Posterior cingulate gyrus (tissue), 11 donors: ENCODE results near the gene APOA5.

Experiments used
- DNase-seq, 10 donors: peaks; one replicate each; pipeline versions ENCODE4 v3.0.0 to v3.0.0-alpha.2; 2020 to 2021; ENCODE audit warnings: mixed read lengths in 3 of 10
- intact Hi-C: fragments of 100-400 bp; cut with DNase I; formaldehyde crosslinking; loops from one replicate; pipeline ENCODE4 v1.15.1; 2023

The APOA5 gene

GRCh38 chr11:116828632-116829524, 37.2 kb upstream of the APOA5 start:
- peak in 2 of 10 donors; percentile 52 to 56 for DNase-seq
- intact Hi-C loops, result no loop called here

GRCh38 chr11:116827461-116827860, 35.8 kb upstream of the APOA5 start:
- peak in 1 of 10 donors; percentile 55 for DNase-seq
- intact Hi-C loops, result no loop called here

- DNase-seq, result peak in 2 of 10 donors; percentile 22 to 68
- intact Hi-C loops, result no loop called here
Measured at GRCh38 chr11:116826751-116827431, 35.2 kb upstream of the APOA5 start.

GRCh38 chr11:116825854-116826750, 34.4 kb upstream of the APOA5 start:
- intact Hi-C loops, result no loop called here

DNA sequence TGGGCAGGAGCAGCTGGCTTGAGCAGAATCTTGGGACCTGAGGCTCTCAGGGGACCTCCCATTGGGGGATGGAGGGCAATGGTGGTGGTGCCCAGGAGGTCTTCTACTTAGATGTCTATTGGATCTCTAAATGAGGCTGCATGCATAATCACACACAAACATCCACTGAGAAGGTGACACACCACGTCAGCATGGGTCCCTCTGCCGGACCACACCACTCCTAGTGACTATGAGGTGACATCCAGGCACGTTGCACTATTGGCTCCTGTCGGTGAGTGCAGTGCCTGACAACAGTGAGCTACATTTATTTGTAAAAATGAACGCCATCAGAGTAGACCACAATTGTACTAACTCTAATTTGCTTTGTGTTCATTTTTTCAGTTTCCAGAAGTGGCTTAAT, 33.8 kb upstream of the APOA5 start:
- DNase-seq, result peak in 2 of 10 donors; percentile 12 to 29
- intact Hi-C loops, result no loop called here

More at GRCh38 chr11:116825854-116826750, 34.4 kb upstream of the APOA5 start:
- peak in 1 of 10 donors; percentile 60 for DNase-seq

GRCh38 chr11:116823031-116823843, 31.6 kb upstream of the APOA5 start, which contains the start of gene APOA4:
APOA4 (minus strand) TSS chr11:116823304; CDS start chr11:116823191, 113 bp downstream.
- intact Hi-C loops, result no loop called here
- peak in 2 of 10 donors; percentile 40 to 60 for DNase-seq

GRCh38 chr11:116822575-116822974, 30.9 kb upstream of the APOA5 start:
- intact Hi-C loops, result no loop called here
- peak in 2 of 10 donors; percentile 72 to 74 for DNase-seq

DNA sequence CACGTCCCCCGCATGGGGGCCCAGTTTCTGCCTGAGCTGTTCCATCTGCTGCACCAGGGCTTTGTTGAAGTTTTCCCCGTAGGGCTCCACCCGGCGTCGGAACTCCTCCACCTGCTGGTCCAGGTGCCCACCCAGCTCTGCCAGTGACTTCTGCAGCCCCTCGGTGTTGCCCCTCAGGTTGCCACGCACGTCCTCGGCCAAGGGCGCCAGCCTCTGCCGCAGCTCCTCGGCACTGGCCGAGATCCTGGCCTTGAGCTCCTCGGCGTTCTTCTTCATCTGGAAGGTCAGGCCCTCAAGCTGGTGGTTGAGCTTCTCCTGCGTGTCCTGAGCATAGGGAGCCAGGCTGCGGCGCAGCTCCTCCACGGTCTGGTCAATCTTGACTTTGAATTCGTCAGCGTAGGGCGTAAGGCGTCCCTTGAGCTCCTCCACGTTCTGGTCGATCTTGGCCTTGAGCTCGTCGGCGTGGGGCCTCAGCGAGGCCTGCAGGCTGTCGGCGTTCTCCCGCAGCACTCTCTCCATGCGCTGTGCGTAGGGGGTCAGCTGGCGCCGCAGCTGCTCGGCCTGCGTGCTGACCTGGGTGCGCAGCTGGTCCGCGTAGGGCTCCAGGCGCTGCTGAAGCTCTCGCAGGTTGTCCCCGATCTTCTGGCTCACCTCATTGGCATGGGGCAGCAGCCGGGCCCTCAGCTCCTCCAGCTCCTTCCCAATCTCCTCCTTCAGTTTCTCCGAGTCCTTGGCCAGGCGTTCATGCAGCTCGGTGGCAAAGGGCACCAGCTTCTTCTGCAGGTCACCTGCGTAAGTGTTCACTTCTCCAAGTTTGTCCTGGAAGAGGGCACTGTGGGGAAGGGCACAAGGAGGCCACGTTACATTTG, 29.6 kb upstream of the APOA5 start:
- intact Hi-C loops, result no loop called here
- DNase-seq, result peak in 1 of 10 donors; percentile 77

DNA sequence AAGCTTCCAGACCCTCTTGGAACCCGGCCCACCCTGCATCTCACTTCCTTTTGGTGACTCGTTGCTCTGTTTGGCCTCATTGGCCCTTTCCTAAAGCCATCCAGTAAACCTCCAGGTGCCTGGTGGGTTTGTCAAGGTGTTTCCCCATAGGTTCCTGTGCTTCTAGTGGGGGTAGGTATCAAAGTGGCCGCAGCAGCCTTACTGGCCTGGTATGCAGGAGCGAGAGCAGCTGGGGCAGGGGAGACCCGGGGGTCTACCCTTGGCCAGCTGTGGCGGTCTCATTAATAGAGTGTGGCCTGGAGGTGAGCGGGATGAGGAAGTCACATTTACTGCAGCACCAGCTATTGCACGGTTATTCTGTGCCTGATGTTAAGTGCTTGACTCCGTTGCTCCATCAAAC, 27.4 kb upstream of the APOA5 start:
- DNase-seq, result peak in 1 of 10 donors; percentile 80
- intact Hi-C loops, result no loop called here

GRCh38 chr11:116814502-116814901, 22.8 kb upstream of the APOA5 start:
- DNase-seq, result no peak

GRCh38 chr11:116813781-116814471, 22.2 kb upstream of the APOA5 start:
- intact Hi-C loops, result no loop called here
- DNase-seq, result no peak

More at GRCh38 chr11:116814502-116814901, 22.8 kb upstream of the APOA5 start:
- intact Hi-C loops, result no loop called here

GRCh38 chr11:116813170-116813569, 21.5 kb upstream of the APOA5 start:
- DNase-seq, result no peak
- intact Hi-C loops, result no loop called here

GRCh38 chr11:116812109-116812508, 20.4 kb upstream of the APOA5 start:
- DNase-seq, result peak in 1 of 10 donors; percentile 48
- intact Hi-C loops, result no loop called here

GRCh38 chr11:116811194-116811593, 19.5 kb upstream of the APOA5 start:
- no peak for DNase-seq
- intact Hi-C loops, result no loop called here

DNA sequence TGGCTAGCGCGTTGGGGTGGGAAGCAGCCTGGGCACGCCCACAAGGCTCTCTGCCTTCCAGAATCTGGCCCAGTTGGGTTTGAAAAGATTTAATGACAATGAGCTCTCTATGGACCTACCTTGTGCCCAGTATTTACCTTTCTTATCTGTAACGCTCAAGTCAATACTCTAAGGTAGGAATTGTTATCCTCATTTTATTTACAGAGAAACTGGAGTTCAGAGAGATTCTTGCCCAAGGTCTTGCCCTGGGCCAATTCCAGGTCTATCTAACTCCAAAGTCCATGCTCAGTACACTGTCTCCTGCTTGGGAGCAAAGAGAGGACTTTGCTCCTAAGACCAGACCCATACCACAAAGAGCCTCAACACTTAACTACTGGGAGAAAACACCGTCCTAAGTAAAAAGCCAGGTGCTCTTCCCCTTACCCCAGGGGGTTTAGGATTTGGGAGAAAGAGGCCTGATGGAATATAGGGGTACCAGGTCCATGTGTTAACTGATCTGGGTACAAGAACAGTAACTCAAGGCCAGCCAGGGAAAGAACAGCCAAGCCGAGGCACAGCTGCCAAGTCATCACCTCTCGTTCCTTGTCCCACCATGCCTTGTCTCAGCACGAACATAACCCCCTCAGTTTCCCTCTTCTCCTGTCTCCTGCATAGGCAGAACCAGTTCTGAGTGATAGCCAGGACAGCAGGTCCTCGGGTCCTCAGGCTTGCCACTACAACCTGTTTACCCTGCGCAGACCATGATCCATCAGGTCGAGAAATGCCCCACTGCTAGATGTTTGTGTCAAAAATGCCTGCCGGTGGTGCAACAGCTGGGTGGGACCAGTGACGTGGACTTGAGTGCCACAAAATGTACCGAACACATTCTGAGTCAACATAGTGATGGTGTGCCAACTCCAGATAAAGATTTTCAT, 16.8 kb upstream of the APOA5 start:
- intact Hi-C loops, result no loop called here
- peak in 1 of 10 donors; percentile 63 for DNase-seq

DNA sequence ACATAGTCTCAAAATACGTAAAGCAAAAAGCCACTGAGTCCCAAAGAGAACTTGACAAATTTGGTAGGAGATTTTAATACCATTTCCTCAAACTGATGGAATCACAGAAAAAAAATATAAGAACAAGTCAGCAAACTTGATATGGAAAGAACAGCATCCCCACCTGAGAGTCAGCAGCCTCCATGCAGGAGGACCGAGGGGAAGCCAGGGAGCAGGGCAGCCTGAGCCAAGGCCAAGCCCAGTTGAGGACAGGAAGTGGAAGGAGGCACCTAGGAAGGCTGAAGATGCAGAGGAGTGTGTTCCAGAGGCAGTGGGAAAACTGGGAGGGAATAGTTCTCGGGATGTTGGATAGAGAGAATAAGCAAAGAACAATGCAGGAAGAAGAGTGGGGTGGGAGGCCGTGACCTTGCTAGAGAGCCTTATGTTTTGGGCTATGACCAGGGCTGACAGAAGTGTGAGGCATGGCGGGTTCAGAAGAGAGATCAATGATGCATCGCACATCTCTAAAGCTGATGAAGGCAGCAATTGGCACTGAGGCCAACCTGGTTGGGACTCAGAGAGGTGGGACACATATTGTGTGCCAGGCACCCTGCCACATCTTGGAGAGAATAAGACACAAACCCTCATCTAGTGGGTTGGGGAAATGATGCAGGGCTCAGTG, 16.1 kb upstream of the APOA5 start:
- no peak for DNase-seq
- intact Hi-C loops, result no loop called here
